Colon (tissue), 2 donors: Measurements from ENCODE around the gene EXOC6B.

Experiments used
- FAIRE-seq: peaks from 2 replicates; lab custom pipeline; 2012; peaks lifted over from hg19 to GRCh38; lab: Jason Lieb, UNC
- donor health status: control.
- donor health status: control.

The EXOC6B gene

DNA sequence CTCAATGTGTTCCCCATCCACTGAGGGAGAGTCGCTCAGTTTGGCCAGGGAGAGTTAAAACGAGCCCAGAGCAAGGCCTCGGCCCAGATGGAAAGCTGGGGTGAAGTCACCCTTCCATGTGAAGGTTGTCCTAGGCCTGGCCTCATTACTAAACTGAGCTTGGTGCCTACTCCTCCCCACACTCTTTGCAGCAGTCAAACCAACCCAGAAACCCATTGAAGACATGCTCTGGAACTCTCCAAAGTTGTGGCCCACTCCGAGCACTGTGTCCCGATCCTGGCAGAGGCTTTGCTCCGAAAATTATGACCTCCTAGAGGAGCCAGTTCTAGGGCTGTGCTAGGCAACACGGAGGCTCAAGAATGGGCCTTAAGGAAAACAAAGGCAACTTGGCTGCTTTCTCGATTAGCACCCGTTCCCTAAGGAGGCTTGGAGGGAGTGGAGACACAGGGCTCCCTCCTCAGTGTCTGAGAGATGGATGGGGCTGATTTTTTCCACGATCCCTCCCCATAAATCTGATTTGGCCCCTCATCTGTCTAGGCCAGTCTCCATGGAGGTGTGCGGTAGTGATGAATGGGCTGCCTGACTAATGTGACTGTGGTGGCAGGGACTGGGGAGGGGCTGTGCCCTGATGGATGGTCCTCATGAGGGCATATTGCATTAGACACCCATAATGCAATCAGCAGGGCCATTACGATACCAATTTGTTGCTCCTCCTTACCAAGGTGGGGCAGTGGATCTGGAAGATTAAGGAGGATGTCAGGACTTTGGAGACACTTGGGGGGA is 666.4 kb downstream of the EXOC6B start:
- no peak for FAIRE-seq

DNA sequence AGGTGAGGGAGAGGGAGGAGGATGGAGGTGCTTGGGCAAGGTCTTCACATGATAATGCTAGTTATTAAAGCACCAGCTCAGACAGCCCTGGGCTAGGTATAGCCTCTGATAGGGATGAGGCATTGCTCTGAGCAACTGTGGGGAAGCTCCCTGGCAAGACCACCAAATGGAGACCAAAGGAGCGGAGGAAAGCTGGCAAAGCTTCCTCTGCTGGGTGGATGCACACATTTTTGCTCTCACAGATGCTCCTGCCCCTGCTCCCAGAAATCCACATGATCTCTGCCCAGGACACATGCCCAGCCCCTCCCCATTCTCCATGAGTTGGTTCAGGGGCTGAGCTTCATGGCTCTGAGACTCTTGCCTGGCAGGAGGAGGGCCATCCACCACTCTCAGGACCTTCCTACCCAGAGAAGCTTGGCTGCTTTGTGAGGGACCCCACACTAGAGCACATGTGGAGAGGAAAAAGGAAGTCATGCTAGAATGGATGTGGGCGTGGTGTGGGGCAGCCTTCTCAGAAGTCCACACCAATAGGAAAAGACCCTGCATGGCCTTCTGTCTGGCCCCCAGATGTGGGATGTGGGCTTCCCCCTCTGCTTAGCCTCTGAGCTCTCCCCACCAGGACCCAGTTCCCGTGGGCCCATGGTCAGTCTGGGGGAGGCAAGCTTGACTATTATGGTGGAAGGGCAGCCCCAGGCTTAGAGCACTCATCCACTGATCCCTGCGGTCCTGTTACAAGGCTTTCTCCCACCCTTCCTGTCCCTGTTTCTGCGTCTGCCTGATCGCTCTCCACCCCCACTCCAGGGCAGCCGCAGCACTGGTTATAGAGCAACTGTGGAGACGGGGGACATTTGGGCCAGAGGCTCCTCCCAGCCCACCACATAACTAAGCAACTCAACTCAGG is 667.7 kb downstream of the EXOC6B start:
- no peak for FAIRE-seq

DNA sequence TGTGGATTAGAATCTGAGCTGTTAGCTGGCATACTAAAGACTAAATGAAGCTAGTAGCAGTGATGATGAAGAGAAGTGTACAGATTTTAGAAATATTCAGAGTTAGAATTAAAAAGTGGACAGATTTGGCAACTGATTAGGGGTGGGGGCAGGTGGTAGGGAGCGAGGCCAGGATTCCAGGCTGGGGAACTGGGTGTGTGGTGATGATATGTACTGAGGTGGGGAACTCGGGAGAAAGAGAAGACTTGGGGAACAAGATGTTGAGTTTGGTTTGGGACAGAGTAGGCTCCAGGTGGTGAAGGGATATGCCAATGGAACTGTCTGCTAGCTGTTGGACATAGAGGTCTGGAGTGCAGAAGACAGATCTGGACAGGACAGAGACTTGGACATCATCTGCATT is 669.0 kb downstream of the EXOC6B start:
- FAIRE-seq, result no peak

DNA sequence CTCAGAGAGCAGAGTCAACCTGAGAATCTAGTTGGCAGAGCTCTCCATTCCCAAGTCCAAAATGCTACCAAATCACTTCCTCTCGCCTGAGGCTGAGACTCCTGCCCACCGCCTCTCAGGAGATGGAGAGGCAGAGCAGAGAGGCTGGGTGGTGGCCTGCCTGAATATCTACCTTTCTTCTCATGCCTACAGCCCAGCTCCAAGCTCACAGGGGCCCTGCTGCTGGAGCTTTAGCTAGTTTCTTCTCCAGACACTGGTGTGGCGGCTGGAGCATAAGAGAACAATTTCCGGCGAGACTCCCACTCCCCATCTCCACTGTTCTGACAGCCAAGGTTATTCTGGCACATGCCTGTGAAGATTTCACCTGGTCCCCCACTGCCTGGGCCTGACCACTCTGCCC is 670.1 kb downstream of the EXOC6B start:
- no peak for FAIRE-seq

DNA sequence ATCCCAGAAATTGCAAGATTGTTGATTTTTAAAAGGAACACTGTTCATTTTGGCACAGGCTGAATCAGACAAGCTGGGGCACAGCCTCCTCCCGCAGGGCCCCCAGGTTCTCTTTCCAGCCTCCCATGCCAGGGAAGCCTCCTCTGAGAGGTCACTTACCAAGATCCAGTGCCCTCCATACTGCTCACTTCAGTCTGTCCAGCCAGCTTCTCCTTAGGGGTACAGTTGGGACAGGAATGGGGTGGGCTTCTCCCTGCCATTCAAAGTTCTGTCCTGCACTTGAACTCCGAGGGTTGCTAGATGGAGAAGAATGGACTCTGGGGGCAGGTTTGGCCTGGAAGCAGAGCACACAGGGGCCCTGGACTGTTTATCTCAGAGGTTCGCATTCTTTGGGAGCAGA is 670.7 kb downstream of the EXOC6B start:
- FAIRE-seq, result no peak

DNA sequence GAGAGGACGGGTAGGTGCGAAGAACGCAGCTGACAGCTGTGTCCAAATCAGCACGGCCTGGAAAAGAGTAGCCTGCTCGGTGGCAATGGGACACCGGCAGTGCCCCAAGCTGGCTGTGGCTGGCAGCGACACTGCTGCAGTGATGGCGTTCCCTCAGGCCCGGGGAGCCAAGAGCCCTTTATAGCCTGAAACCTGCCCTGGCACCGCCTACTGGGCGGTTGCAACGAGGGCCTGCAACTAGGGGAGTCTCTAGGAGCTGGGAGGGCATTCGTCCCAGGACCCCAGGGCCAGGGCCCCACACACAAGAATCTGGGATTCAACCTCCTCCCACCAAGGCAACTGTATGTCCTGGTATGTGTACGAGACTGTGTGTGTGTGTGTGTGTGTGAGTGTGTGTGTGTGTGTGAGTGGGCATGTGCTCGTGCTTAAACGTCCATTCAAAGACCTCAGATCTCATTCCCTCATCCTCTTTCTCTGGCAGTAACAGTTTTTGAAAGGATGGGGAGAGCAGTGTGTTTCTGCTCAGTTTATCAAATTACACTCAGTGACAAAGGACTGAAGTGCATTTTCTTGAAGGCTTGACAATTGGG is 671.4 kb downstream of the EXOC6B start:
- no peak for FAIRE-seq

DNA sequence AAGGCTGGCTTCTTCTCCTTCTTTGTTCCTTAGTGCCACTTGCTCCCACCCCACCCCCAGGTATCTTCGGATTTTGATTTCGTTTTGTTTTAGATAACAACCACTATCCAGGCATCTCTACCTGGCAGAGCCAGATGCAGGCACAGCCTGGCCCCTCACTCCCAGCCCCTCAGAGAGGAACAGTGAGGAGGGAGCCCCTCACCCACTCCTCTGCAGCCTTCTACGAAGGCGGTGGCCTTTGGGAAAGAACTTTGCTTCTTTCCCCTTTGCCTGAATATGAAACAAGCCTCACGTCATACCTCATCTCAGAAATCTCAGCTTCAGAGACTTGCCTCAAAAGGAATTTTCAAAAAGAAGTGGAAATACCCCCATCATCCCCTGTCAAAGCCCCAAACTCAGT is 671.9 kb downstream of the EXOC6B start:
- no peak for FAIRE-seq

DNA sequence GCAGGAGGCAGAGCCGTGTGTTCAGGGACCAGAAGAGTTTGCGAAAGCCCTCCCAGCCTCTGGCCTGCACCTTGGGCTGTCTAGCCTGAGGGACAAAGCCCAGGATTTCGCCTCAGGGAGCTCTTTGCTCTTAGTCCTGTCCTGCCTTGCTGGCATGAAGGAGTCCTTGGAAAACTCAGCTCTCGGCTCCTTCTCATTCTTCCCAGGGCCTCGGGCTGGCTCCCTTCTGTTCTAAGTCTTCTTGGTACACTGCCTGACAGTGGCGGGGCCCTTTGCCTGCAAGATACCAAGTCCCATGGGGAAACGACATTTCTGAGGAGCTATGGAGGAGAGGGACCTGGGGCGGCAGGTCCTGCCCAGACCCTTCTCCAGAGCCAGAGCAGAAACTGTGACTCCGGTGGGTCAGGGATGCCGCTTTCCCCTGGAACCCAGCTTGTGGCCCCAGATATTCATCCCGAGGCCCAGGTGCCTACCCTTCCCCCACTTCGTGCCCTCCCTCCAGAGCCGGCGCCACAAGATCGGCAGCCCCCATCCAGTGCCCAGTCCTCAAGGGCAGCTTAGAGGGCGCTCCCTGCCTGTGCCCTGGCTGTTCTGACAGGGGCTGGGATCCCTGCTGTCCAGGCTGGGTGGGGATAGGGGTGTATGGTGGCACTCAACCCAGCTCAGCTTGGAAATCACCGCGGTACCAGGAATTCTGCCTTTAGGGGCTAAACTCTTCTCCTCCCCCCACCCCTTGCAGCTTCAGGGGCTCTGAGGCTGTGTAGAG is 672.6 kb downstream of the EXOC6B start:
- FAIRE-seq, result no peak

DNA sequence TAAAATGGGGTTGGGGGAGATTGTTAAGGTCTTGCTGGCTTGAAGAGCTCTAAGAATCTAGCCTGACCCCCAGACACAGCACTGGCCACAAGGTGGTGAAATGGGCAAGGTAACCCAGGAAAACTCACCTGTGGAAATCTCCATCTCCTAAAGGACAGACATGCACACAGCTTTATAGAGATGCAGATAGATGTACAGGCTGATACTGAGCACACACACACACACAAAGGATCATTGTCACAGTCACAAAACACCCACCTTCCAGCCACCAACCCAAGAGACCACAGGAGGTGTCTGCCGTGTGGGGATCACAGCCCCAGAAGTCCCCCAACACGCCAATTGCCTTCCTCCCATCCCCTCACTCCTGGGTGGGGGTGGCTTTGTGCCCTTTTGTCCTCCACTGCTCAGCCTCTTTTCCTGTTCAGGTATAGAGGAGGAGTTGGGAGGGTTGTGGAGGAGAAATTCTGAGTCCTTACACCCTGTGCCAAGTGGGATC is 674.9 kb downstream of the EXOC6B start:
- no peak for FAIRE-seq

DNA sequence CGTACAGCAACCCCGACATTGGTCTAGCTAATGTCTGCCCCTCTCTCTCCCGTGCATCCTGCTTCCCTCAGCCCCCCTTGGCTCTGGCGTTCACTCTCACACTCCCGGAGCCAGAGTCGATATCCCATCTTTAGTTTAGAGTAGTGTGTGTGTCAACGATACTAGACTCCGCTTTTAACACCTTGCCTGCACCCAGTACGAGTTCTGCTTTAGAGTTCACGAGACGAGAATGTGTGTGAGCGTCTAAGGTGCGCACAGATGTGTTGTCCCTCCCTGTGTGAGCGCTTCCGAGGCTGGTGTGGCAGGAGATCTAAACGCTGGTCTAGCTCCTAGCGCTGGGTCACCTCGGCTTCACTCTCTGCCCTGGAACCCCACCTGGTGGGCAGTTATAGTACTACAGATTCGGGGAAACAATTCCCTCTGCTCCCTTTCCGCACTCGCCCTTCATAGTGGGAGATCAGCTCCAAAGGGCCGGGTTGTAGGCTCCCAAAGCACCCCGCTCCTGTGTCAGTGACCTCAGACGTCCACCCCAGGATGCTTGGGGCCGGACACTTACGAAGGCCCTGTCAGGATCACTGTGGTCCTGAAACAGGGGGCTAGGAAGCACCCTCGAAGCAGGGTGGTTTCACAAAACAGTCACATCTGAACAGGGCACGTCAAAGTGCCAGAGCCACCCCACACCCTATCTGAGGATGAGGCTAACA is 675.5 kb downstream of the EXOC6B start:
- FAIRE-seq, result no peak

DNA sequence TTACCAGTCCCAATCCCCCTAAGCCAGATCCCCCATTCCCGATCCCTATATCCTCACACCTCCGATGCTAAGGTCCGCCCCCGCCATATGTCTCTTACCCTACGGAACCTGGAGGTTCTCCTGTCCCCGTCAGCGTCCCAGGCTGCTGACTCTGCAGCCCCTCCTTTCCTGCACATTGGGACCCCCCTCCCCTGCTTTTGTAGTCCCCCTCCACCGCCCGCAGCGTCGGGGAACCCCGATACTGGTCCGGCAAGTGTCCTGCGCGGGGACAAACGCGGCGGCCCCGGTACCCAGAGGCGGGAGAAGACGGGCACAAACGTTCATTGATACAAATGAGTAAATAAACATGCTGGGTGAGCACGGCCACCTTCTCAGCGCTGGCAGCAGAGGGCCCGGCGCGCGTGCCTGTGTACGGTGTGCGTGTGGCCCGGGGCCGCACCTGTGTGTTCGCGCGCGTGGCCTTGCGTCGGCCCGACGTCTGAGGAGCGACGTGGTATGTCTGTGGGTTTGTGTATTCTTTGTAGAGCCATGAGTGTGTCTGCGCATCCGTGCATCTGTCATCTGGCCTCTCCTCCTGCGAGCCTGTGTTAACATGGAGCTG is 676.2 kb downstream of the EXOC6B start:
- FAIRE-seq, result no peak

DNA sequence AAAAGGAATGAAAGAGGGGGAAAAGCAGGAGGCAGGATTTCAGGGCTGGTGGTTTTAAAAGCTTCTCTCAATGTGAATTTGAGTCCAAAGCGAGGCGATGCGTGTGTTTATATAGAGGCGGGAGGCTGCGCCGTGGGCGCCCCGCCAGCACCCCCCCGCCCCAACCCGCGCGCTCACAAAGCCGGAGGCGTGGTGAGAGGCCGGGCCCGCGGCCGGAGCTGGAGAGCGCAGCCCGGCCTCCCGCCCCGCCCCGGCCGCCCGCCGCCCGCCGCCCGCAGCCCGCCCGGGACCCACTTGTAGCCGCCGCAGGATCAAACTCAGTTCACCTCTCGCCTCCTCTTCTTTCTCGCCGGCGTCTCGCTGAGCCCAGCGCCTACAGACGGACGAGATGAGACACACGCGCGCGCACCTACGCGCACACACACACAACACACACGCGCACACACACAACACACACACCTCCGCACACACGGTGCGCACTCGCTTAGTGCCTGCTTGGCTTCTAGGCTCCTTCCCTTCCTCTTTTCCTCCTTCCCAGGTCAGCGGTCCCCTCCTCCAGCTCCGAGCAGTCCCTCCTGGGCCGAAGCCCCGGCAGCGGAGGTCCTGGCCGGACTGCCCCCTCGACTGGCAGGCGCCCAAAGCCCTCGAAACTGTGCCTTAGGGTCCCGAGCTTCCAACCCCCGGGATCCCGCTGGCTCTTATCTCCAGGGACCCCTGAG is 676.8 kb downstream of the EXOC6B start:
- FAIRE-seq, result no peak

DNA sequence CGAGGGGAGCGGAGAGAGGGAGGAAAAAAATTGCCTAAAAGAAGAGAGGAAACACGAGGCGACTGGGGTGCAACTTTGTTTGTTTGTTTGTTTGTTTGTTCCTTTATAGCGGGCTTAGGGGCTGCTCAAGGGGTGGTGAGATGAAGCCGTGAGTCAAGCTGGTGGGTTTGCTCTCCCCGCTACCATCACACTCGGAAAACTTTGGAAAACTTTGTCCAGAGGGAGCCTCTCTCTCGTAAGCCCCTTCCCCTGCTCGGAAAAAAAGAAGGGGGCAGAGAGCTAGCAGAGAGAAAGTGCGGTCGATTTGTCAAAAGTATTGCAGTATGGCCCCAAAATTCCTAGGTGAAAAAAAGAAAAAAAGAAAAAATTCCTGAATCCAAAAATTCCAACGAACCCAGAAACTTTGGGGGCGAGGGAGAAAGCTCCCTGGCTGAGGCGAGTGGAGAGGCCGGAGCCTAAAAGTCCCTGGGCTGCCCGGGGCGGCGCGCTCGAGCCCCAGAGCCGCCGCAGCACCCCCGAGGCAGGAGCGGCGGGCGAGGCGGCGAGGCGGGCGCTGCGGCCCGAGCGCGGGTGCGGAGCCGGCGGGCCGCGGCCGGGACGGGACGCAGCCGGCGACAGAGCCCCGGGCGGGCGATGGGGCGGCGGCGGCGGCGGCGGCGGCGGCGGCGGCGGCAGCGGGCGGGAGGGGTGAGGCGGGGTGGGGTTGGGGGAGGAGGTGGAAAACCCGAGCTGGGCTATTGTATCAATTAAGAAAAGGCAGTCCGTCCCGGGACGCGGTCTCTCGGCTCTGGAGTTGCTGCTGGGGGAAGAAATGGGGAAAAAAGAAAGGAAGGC is 677.6 kb downstream of the EXOC6B start:
- no peak for FAIRE-seq

DNA sequence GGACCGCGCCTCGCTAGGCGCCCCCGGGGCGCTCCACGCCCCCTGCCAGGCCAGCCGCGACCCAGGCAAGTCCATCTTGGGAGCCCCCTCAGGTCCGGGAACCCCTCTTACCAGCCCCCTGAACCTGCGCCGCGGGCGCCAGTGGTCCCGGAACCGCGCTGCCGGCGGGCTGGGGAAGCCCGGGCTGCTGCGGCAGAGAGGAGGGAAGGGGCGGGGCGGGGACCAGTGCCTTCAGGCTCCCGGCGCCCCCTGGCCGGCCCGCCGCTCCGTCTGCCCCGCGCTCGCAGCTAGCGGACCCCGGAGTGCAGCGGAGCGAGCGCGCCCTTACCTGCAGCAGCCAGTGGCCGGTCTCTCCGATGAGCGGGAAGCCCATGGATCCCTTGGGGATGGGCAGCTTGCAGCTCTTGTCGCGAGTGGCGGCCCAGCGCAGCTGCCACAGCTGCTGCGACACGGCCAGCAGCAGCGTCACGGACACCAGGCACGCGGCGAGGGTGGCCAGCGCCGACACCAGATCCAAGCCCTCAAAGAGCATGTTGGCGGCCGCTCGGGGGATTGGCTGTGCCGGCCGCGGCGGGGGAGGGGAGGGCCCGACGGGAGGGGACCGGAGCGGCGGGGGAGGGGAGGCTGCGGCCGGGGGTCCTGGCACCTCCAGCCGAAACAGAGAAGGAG is 678.4 kb downstream of the EXOC6B start, which contains the start of gene CYP26B1:
TSS of gene CYP26B1 (minus strand) at position 560 of the 669 bp plus-strand sequence. CDS start at position 532, 28 bp downstream.
- no peak for FAIRE-seq

DNA sequence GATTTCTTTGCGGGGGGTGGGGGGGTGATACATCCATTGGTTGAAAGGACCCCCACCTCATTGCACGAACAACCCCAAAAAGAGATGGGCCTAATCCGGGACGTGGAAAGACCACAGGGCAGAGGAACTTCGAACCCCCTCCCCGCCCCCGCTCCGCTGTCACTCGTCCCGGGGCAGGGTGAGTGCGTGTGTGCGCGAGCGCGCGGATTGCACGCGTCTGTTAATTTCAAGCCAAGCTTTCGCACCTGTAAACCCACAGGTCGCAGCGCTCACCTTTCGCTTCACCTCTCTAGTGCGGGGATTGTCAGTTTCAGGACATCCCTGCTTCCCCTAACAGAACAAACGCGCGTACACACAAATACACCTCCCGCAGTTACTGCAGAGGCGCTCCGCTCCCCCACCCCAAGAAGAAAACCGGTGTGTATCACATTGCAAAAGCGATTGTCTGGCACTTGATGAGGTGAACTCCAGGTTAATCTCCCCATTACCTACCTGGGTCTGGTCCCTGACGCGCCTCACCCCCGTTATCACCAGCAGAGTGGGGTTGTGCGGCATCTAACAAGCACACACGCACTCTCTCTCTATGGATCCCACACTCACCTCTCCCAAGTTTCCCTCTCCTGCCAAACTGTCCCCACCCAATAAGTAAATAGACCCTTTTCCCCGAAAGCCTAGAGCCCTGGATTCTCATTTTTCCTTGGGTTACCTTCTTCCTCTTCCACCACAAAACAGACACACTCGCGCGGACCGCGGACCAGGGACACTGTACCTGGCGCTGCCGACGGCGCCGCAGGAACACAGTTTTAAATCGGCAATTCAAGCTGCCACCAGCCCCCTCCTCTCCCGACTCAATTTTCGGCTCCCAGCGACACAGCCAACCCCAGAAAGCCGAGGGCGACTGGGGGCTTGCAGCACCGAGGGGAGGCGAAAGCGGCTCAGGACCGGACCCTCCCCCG is 679.2 kb downstream of the EXOC6B start:
- FAIRE-seq, result no peak

DNA sequence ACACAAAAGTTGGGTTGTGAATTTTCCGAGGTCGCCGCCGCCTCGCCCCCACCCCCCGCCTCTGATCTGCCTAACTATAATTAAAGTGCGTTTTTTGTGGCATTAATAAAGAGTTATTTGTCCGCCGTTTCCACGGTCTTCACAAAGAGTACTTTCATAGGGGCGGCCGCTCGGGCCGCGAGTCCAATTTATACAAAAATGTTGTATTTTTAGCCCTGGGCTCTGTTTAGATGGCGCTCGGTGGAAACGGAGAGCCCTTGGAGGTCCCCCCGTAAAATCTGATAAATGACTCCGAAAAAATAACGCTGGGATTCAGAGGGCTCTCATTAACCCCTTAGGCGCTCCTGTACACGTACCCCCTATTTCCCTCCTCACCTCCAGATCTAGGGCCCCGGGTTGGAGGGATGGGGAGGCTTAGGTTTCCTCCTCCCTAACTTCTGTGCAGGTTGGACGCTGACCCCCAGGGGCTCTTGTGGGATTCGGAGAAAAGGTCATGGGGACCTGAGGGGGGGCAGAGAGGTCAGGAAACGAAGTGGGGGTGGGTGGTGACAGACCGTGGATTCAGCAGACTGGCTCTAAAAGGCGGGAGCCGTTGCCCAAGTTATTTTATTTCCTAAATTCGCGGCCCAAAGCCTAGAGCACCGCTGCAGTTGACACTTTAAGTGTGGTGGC is 680.0 kb downstream of the EXOC6B start:
- no peak for FAIRE-seq

DNA sequence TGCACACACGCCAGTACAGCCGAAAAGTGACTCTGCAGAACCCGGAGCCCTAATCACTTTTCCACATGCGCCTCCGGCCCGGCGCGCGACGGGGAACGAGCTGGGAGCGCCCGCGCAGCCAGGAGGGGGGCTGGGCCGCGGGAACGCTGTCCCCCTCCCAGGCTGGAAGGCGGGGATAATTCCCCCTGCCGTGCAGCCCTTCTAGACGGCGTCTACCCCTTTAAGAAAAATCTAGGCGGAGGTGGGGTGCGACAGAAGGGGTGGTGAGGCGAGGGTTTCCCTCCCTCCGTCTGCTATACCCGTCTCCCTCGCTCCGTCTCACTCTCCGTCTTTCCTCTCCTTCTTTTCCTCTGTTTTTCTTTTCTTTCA is 680.6 kb downstream of the EXOC6B start:
- FAIRE-seq, result no peak
